Pancreas (tissue), 10 donors: ENCODE measurements around the gene ZNG1B. TPM values are rescaled to one million over a fixed set of nuclear protein-coding genes. Genes with fewer than 3 reads are reported as not detected.
A peak's percentile ranks its signal among the peaks of the same experiment; 100 is the strongest.
"Not testable (repeated sequence)": the region's sequence is repeated elsewhere in the genome, so short reads cannot be mapped to it uniquely, and the experiment has no call there.

ENCODE experiments used
- ATAC-seq, 4 donors: fragments of 200-7000 bp; cut with Tn5 transposase; one replicate each; pipeline versions ENCODE4 v1.8.0 to v1.9.1; 2020; ENCODE audit warnings: mild to moderate bottlenecking in 4 of 4, moderate library complexity in 4 of 4
- DNase-seq, 6 donors: peaks; one replicate each; pipeline ENCODE4 v3.0.0-alpha.2; 2020
- FAIRE-seq: peaks from 2 replicates; lab custom pipeline; 2012; peaks lifted over from hg19 to GRCh38; lab: Jason Lieb, UNC
- H3K27ac ChIP-seq, 4 donors: fragments of 200-600 bp; sonication (generic); 1 replicate in 3 of 4; 2 replicates in 1 of 4; pipeline versions ENCODE4 v1.5.0 to v1.8.0; 2020
- H3K27me3 ChIP-seq, 4 donors: fragments of 200-600 bp; one replicate each; pipeline ENCODE4 v1.8.0; 2021
- H3K36me3 ChIP-seq, 3 donors: fragments of 200-600 bp; sonication (generic) in 1 of 3; one replicate each; pipeline versions ENCODE4 v1.5.0 to v1.8.0; 2020 to 2021
- H3K4me1 ChIP-seq, 3 donors: fragments of 200-600 bp; one replicate each; pipeline ENCODE4 v1.8.0; 2021
- H3K4me3 ChIP-seq, 4 donors: fragments of 200-600 bp; sonication (generic) in 2 of 4; one replicate each; pipeline versions ENCODE4 v1.5.0 to v1.8.0; 2020 to 2021
- H3K9me3 ChIP-seq, 4 donors: fragments of 200-600 bp; one replicate each; pipeline ENCODE4 v1.8.0; 2021
- WGBS, 2 donors: extraction: QIAGEN DNeasy Blood & Tissue Kit; methylation state at CpG; one replicate each; pipeline ENCODE4 v1.1.7; 2013; 5-methylcytosine and 5-hydroxymethylcytosine counted together
- intact Hi-C, 3 donors: fragments of 100-400 bp; cut with DNase I; formaldehyde crosslinking; loops; one replicate each; pipeline versions ENCODE4 v1.11.1 to v1.14.2; 2022
- polyA plus RNA-seq, 2 donors: library from polyadenylated mRNA; stranded (reverse); fragments of 200-250 nt; gene quantifications; one replicate each; pipeline ENCODE4 v1.2.3, GENCODE V29; 2013
- total RNA-seq, 6 donors: library from RNA; stranded (reverse); fragmentation: NEBNext Ultra II Directional in 4 of 6; extraction: Animal tissue kit (Norgen Biotek cat#: 25700) in 4 of 6; gene quantifications; one replicate each; pipeline versions ENCODE4 v1.2.1 to v1.2.4, GENCODE V29; 2021 to 2023
- TF ChIP-seq, protein P1 (sequence below), 4 donors: fragments of 200-600 bp; sonication (generic) in 3 of 4; IDR thresholded peaks; one replicate each; pipeline versions ENCODE4 v1.5.0 to v1.8.0; 2021; ENCODE audit warnings: antibody characterized with exemption in 4 of 4
- donor health status: healthy with polysubstance abuse.
- donor health status: DM: no; HTN: no; CAD: no; lungs with moderate emphysema.
- donor health status: DM: no; HTN: no; CAD: no.
- donor health status: control.
- donor health status: control.
- donor health status: Bipolar disorder and iron deficiency.
- donor health status: DM: yes; HTN: yes; CAD: no.
- donor health status: DM: no; HTN: no; CAD: no.
- donor health status: DM: no; HTN: no; CAD: no.
- donor health status: DM: yes; HTN: yes; CAD: no.

The ZNG1B gene
- total and polyA plus RNA-seq, 8 donors, result 13.0 to 31.5 (median 17.9) TPM

DNA sequence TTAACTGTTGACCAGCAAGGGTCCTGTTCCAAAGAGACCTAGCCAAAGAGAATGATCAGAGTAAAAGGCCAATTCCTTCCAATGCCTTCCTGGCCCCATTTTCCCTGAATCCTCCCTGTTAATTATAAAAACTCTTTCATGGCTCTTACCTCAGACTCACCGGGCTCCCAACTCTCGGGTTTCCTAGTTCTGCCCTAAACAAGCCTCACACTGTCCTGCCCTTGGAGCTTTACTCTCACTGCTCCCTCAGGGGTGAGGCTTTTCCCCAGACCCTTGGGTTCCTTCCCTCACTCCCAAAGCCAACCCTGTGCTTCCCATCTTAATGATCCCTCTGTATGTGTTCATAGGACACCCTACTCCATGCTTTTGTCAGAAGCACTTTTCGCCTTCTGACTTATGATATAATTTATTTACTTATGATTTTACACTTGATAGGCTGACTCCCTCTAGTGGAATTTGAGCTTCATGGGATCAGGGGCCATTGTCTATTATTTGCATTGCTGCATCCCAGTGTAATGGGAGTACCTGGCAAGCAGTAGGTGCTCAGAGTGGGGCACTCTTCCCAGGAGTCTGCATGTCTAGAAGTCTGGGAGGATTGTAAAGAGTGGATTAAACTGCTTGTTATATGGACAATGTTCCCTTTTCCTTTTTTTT lies 29.9 kb upstream of the ZNG1B start:
- H3K4me1 ChIP-seq, result no peaks in the 10 kb centered on the region
- H3K36me3 ChIP-seq, result no peaks in the 10 kb centered on the region
- 45 to 46% methylated on average over 3 of the region's 3 CpGs for WGBS, 2 donors
- H3K27ac ChIP-seq, result no peak overlapping the region
- DNase-seq (no peak), ATAC-seq (peak in 1 of 4 donors; percentile 48), FAIRE-seq (no peak)
- TF ChIP-seq, protein P1, sequence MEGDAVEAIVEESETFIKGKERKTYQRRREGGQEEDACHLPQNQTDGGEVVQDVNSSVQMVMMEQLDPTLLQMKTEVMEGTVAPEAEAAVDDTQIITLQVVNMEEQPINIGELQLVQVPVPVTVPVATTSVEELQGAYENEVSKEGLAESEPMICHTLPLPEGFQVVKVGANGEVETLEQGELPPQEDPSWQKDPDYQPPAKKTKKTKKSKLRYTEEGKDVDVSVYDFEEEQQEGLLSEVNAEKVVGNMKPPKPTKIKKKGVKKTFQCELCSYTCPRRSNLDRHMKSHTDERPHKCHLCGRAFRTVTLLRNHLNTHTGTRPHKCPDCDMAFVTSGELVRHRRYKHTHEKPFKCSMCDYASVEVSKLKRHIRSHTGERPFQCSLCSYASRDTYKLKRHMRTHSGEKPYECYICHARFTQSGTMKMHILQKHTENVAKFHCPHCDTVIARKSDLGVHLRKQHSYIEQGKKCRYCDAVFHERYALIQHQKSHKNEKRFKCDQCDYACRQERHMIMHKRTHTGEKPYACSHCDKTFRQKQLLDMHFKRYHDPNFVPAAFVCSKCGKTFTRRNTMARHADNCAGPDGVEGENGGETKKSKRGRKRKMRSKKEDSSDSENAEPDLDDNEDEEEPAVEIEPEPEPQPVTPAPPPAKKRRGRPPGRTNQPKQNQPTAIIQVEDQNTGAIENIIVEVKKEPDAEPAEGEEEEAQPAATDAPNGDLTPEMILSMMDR (IDR thresholded peaks at IDR 0.05), result no peak
- no peak overlapping the region for H3K4me3 ChIP-seq
- intact Hi-C loops, result no loop called here
- H3K27me3 ChIP-seq, result no peaks in the 10 kb centered on the region
- H3K9me3 ChIP-seq, result no peaks in the 10 kb centered on the region

DNA sequence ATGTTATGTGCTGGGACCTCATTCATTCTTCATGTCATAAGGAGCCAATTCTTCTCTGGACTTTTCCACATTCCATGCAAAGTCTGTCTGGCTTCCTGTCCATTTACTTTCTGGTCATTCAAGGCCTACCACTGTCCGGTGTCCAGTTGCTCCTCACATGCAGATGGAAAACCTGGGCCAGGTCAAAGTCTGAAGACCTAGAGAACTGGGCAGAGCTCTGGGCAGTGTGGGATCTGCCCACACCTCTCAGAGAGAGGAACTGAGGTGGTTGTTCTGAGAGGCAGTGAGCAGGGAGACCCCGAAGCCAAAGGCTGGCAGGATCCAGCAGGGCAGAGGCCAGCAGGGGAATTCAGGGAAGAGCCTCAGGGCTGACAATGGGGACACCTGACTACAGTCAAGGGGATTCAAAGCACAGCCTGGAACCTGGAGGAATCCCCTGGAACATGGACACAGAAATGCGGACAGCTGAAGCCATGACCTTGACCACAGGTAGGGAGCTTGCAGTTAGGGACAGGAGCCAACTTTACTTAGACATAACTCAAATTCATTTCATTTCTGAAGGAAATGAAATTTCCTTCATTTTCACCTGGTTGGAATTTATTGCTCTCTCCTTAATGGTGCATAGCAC lies 25.7 kb upstream of the ZNG1B start:
- WGBS, 2 donors, result 29% methylated on average over 1 of the region's 3 CpGs; no CpG with 5 or more reads in 1 of the 2 donors
- ATAC-seq, result not testable (repeated sequence)

DNA sequence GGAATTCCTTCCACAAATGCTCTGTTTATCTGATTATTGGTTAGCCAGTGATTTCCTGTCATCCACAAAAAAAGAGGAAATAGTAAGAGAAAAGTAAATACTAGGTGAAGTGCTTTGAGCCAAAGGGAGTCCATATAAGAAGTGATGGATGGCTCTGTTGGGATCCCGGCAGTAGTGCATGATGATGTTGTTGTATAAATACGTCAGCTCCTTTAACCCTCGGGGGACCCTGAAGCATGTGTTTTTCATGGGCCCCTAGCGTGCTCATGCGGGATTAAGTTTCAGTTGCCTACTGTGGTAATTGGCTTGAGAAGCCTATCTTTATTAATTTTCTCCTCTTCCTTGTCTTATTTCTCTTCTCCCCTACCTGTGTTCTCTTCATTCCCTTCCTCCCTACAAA lies 24.7 kb upstream of the ZNG1B start:
- H3K9me3 ChIP-seq, ATAC-seq, H3K27ac ChIP-seq, H3K4me3 ChIP-seq, H3K4me1 ChIP-seq, H3K27me3 ChIP-seq, DNase-seq, FAIRE-seq, H3K36me3 ChIP-seq, intact Hi-C loops: not testable (repeated sequence)
- 68 to 70% methylated on average over 5 of the region's 5 CpGs for WGBS, 2 donors

More for the DNA sequence above, 25.7 kb upstream of the ZNG1B start:
- intact Hi-C loops, H3K36me3 ChIP-seq, H3K4me1 ChIP-seq, H3K27ac ChIP-seq, H3K4me3 ChIP-seq, H3K27me3 ChIP-seq, FAIRE-seq, H3K9me3 ChIP-seq, DNase-seq: not testable (repeated sequence)

DNA sequence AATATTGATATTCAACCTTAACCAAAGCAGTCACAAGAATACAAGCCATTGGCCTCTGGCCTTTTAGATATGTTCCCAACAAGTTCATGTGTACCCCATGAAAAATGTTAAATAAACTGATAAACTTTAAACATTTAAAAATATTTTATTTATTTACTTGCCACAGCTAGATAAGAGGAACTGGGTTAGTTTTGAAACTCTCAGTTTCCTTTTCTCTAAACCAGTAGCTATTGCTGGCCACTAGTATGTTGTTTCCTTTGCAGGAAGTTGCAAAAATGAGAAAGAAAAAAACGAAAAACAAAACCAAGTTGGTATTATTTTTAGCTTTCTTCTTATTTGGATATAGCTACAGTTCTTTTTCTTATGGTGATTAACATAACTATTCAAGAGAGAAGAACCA lies 5.7 kb upstream of the ZNG1B start:
- H3K27me3 ChIP-seq, FAIRE-seq, H3K27ac ChIP-seq, H3K4me3 ChIP-seq, ATAC-seq, DNase-seq, H3K4me1 ChIP-seq, intact Hi-C loops, H3K9me3 ChIP-seq, H3K36me3 ChIP-seq: not testable (repeated sequence)
- WGBS, 2 donors, result 0% methylated on average over 1 of the region's 1 CpG; no CpG with 5 or more reads in 1 of the 2 donors

DNA sequence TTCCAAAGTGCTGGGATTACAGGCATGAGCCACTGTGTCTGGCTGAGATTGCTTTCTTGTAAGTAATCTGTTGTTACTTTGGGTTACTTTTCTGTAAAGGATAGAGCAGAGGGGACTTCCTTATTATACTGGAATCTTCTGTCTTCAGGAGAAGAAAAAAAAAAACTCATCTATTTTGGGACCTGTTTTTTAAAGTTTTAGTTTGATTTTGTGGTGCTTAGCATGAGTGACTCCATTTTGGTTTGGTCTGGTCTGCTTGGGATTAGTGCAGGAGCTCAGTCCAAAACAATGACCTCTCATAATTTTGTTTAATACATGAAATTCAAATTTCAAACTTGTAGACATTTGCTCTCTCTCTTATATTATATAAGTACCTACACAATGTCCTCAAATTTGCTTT lies 4.0 kb upstream of the ZNG1B start:
- DNase-seq, intact Hi-C loops, H3K9me3 ChIP-seq, FAIRE-seq, H3K27ac ChIP-seq, H3K4me3 ChIP-seq, H3K27me3 ChIP-seq, H3K36me3 ChIP-seq, ATAC-seq, H3K4me1 ChIP-seq: not testable (repeated sequence)

DNA sequence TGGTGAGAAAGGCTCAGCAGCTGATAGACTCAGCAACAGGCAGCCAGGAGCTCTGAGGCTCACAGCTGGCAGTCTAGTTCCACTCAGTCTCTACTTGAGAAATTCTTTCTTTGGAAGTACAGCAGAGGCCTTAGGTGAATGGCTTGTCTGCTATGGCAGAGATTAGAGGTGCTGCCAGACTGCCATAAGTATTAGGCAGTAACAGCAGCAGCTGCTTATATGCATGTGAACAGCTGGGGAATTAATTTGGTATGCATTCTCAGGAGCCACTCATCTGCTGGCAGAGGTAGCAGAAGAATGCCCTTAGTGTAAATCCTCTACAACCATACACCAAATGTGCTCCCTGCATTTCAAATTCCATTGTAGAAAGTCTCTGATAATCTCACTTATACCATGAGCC lies 28.3 kb downstream of the ZNG1B start:
- intact Hi-C loops, H3K9me3 ChIP-seq, H3K4me3 ChIP-seq, H3K27me3 ChIP-seq, H3K4me1 ChIP-seq, ATAC-seq, FAIRE-seq, DNase-seq, H3K36me3 ChIP-seq, H3K27ac ChIP-seq: not testable (repeated sequence)

DNA sequence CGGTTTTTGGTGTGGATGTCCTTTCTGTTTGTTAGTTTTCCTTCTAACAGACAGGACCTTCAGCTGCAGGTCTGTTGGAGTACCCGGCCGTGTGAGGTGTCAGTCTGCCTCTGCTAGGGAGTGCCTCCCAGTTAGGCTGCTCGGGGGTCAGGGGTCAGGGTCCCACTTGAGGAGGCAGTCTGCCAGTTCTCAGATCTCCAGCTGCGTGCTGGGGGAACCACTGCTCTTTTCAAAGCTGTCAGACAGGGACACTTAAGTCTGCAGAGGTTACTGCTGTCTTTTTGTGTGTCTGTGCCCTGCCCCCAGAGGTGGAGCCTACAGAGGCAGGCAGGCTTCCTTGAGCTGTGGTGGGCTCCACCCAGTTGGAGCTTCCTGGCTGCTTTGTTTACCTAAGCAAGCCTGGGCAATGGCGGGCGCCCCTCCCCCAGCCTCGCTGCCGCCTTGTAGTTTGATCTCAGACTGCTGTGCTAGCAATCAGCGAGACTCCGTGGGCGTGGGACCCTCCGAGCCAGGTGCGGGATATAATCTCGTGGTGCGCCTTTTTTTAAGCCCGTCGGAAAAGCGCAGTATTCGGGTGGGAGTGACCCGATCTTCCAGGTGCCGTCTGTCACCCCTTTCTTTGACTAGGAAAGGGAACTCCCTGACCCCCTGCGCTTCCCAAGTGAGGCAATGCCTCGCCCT lies 39.3 kb downstream of the ZNG1B start:
- H3K4me1 ChIP-seq, FAIRE-seq, H3K27me3 ChIP-seq, H3K36me3 ChIP-seq, ATAC-seq, H3K9me3 ChIP-seq, intact Hi-C loops, H3K4me3 ChIP-seq, H3K27ac ChIP-seq: not testable (repeated sequence)
- peak in 1 of 6 donors; percentile 15 for DNase-seq
- 94 to 97% methylated on average over 14 to 18 of the region's 24 CpGs for WGBS, 2 donors

DNA sequence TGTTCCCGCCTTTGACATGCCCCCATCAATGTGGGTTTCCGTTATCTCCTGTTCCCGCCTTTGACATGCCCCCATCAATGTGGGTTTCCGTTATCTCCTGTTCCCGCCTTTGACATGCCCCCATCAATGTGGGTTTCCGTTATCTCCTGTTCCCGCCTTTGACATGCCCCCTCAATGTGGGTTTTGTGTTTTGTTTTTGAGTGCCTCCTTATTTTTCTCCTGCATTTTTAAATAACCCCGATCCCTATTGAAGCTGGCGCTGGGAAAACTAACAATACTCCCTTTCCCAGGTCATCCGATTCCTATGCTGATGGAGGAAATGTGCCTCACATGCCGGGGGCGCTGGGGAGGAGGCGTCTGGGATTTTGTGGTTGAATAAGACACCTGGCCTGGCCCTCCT lies 59.0 kb downstream of the ZNG1B start:
- H3K4me3 ChIP-seq, ATAC-seq, H3K27me3 ChIP-seq, H3K9me3 ChIP-seq, H3K36me3 ChIP-seq, DNase-seq, H3K27ac ChIP-seq, FAIRE-seq, H3K4me1 ChIP-seq, intact Hi-C loops: not testable (repeated sequence)
- WGBS, 2 donors, result 97 to 98% methylated on average over 13 of the region's 13 CpGs

DNA sequence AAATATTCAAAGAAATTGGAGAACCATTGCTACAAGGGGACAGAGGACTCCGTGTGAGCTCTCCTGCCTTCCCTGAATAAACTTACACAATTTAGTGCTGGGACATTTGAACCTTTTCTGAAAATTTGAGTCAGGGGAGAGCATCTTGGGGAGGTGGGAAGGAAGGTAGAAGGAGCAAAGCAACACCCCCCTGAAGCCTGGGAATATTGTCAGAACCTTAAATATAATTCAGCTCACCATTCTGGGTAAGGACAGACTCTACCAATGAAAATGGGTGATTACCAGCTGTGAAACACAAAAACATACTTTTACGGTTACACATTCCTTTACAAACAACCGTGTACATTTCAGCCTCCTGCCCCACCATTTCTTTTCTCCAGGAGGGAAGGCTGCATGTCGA lies 60.9 kb downstream of the ZNG1B start, which contains the start of gene FOXD4L1:
TSS of gene FOXD4L1 (plus strand) at position 301 of the 400 bp plus-strand sequence. CDS start 592 bp downstream, outside the sequence.
- H3K27ac ChIP-seq, H3K4me3 ChIP-seq, ATAC-seq, H3K27me3 ChIP-seq, H3K4me1 ChIP-seq, intact Hi-C loops, FAIRE-seq, H3K36me3 ChIP-seq, H3K9me3 ChIP-seq, DNase-seq: not testable (repeated sequence)
- 75 to 87% methylated on average over 1 to 2 of the region's 4 CpGs for WGBS, 2 donors

DNA sequence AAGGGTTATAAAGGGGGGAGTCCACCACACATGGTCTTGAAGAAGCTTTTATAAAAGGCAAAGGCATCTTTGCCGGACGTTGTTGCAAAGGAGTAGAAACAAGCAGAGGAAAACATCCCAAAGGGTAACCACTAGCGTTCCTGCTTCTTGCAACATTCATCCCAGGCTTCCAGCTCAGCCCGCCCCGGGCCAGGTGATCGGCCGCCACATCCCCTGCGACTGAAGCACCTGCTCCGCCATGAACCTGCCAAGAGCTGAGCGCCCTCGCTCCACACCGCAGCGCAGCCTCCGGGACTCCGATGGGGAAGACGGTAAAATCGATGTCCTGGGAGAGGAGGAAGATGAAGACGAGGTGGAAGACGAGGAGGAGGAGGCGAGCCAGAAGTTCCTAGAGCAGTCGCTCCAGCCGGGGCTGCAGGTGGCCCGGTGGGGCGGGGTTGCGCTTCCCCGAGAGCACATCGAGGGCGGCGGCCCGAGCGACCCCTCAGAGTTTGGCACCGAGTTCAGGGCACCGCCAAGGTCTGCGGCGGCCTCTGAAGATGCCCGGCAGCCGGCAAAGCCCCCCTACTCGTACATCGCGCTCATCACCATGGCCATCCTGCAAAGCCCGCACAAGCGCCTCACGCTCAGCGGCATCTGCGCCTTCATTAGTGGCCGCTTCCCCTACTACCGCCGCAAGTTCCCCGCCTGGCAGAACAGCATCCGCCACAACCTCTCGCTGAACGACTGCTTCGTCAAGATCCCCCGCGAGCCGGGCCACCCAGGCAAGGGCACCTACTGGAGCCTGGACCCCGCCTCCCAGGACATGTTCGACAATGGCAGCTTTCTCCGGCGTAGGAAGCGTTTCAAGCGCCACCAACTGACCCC lies 61.8 kb downstream of the ZNG1B start:
- H3K36me3 ChIP-seq, H3K4me1 ChIP-seq, H3K9me3 ChIP-seq, H3K27me3 ChIP-seq, FAIRE-seq, intact Hi-C loops, ATAC-seq, H3K4me3 ChIP-seq, H3K27ac ChIP-seq: not testable (repeated sequence)
- WGBS, 2 donors, result 13 to 15% methylated on average over 42 to 62 of the region's 62 CpGs
- DNase-seq, result peak in 1 of 6 donors; percentile 49
